A549 (cell line): Measurements from ENCODE around the gene HLA-DMA.

Experiments
- CBX2 ChIP-seq: fragments of 200-600 bp; sonication (generic); IDR thresholded peaks from 2 replicates; pipeline ENCODE4 v1.6.1; 2016; ENCODE audit warnings: low read depth, mild to moderate bottlenecking, borderline replicate concordance
- CHD4 ChIP-seq: fragments of 200-600 bp; sonication (generic); IDR thresholded peaks from 2 replicates; pipeline ENCODE4 v1.6.1; 2016; ENCODE audit warnings: antibody characterized with exemption, mild to moderate bottlenecking, borderline replicate concordance
- EP300 ChIP-seq, 2 experiments: fragments of >200 bp; sonication (Bioruptor Twin); formaldehyde crosslinking; IDR thresholded peaks; 2 replicates in 1 of 2; 3 replicates in 1 of 2; pipeline ENCODE4 v1.6.1; 2016 to 2017
- POLR2A ChIP-seq: IDR thresholded peaks from 2 replicates; pipeline ENCODE4 v1.6.1; 2012; ENCODE audit warnings: mild to moderate bottlenecking, low read length
- RAD21 ChIP-seq, 2 experiments: fragments of >200 bp in 1 of 2; sonication (Bioruptor Twin) in 1 of 2; formaldehyde crosslinking in 1 of 2; IDR thresholded peaks in 1 of 2; conservative IDR thresholded peaks in 1 of 2; 2 replicates in 1 of 2; 3 replicates in 1 of 2; pipeline ENCODE4 v1.6.1; 2012 to 2018; ENCODE audit warnings: inconsistent platforms in 1 of 2
- SMC3 ChIP-seq: fragments of >200 bp; sonication (Bioruptor Twin); formaldehyde crosslinking; IDR thresholded peaks from 3 replicates; pipeline ENCODE4 v1.6.1; 2018; ENCODE audit warnings: inconsistent platforms
- TP53 ChIP-seq: fragments of 250-450 bp; sonication (Bioruptor Pico); IDR thresholded peaks from 2 replicates; pipeline ENCODE4 v1.5.0; 2021; ENCODE audit warnings: mild to moderate bottlenecking, moderate library complexity
- TF ChIP-seq, protein P1 (sequence below): fragments of >200 bp; sonication (Bioruptor Twin); formaldehyde crosslinking; IDR thresholded peaks from 3 replicates; pipeline ENCODE4 v1.5.1; 2016
- TF ChIP-seq, protein P2 (sequence below): fragments of 450-650 bp; IDR thresholded peaks from 2 replicates; pipeline ENCODE4 v1.6.1; 2014; ENCODE audit warnings: antibody characterized with exemption

DNA sequence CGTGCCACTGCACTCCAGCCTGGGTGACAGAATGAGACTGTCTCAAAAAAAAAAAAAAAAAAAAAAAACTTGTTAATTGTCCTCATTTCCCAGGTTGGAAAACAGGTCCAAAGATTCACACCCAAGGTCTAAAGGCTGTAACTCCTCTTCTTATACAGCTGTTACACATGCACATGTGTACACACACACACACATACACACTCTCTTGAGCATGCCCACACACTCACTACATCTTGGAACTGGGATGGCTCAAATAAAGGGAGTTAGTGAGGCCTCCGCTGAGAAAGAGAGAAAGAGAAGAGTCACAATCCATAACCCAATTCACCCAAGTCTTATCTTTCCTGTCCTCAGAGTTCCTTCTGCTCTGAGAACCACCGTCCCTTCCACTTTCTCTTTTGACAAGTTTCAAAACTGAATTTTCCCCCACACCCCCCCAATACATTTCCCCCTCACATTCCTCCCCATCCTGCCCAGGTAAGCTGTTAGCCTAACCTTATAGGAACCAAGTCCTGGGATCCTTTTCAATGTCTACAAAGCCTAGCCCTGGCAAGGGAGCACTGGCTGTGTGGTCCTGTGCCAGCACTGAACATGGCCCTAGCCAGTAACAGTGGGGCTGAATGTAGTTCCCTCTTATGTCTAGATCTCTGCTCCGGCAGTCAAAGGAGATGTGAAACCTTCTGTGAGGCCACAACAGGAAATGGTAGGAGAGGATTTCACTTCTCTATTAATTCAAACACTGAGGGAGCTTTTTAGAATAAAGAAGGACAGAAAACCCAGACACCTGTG lies 8.8 kb downstream of the HLA-DMA start:
- TF ChIP-seq POLR2A (no peak), EP300 (IDR thresholded peaks at IDR 0.05) (no peak), RAD21 (conservative IDR thresholded peaks at IDR 0.05 in 1 of 2, IDR thresholded peaks at IDR 0.05 in 1 of 2) (no peak), TP53 (no peak), CHD4 (no peak), CBX2 (no peak), SMC3 (no peak)
- TF ChIP-seq, protein P1, sequence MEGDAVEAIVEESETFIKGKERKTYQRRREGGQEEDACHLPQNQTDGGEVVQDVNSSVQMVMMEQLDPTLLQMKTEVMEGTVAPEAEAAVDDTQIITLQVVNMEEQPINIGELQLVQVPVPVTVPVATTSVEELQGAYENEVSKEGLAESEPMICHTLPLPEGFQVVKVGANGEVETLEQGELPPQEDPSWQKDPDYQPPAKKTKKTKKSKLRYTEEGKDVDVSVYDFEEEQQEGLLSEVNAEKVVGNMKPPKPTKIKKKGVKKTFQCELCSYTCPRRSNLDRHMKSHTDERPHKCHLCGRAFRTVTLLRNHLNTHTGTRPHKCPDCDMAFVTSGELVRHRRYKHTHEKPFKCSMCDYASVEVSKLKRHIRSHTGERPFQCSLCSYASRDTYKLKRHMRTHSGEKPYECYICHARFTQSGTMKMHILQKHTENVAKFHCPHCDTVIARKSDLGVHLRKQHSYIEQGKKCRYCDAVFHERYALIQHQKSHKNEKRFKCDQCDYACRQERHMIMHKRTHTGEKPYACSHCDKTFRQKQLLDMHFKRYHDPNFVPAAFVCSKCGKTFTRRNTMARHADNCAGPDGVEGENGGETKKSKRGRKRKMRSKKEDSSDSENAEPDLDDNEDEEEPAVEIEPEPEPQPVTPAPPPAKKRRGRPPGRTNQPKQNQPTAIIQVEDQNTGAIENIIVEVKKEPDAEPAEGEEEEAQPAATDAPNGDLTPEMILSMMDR: no peak
- TF ChIP-seq, protein P2, sequence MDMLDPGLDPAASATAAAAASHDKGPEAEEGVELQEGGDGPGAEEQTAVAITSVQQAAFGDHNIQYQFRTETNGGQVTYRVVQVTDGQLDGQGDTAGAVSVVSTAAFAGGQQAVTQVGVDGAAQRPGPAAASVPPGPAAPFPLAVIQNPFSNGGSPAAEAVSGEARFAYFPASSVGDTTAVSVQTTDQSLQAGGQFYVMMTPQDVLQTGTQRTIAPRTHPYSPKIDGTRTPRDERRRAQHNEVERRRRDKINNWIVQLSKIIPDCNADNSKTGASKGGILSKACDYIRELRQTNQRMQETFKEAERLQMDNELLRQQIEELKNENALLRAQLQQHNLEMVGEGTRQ: no peak
